HG02610 (cell line): ENCODE data around the gene TP53I3.
A peak's percentile ranks its signal among the peaks of the same experiment; 100 is the strongest.
"Not testable (repeated sequence)": the region's sequence is repeated elsewhere in the genome, so short reads cannot be mapped to it uniquely, and the experiment has no call there.

Experiments used
- ATAC-seq: cut with Tn5 transposase; IDR thresholded peaks from one replicate; pipeline ENCODE4 v1.9.1; 2021; ENCODE audit warnings: mild to moderate bottlenecking, moderate library complexity; ENCODE audit not compliant: unreplicated experiment

The TP53I3 gene

GRCh38 chr2:24101992-24102391 is 17.4 kb upstream of the TP53I3 start:
- no peak for ATAC-seq

GRCh38 chr2:24100732-24101131 is 16.1 kb upstream of the TP53I3 start:
- ATAC-seq = not testable (repeated sequence)

- ATAC-seq = not testable (repeated sequence)
Measured at GRCh38 chr2:24095171-24095677, 10.6 kb upstream of the TP53I3 start.

- not testable (repeated sequence) for ATAC-seq
Measured at GRCh38 chr2:24093270-24093669, 8.6 kb upstream of the TP53I3 start.

GRCh38 chr2:24088821-24089359 is 4.3 kb upstream of the TP53I3 start:
- no peak for ATAC-seq

- ATAC-seq = no peak
Measured at GRCh38 chr2:24087032-24087431, 2.4 kb upstream of the TP53I3 start.

GRCh38 chr2:24086241-24086640 is 1.6 kb upstream of the TP53I3 start:
- no peak for ATAC-seq

GRCh38 chr2:24085200-24085489 is 511 bp upstream of the TP53I3 start:
- no peak for ATAC-seq

GRCh38 chr2:24083567-24084385 is 858 bp downstream of the TP53I3 start:
- ATAC-seq = peak; percentile 75

GRCh38 chr2:24082787-24083566 is 1.7 kb downstream of the TP53I3 start:
- ATAC-seq = no peak

GRCh38 chr2:24080701-24081100 is 3.9 kb downstream of the TP53I3 start:
- ATAC-seq = no peak

GRCh38 chr2:24077879-24078278 is 6.8 kb downstream of the TP53I3 start:
- no peak for ATAC-seq

GRCh38 chr2:24077535-24077877 is 7.1 kb downstream of the TP53I3 start:
- ATAC-seq = no peak

- ATAC-seq = no peak
Measured at GRCh38 chr2:24076849-24077534, 7.6 kb downstream of the TP53I3 start.

GRCh38 chr2:24075915-24076848 is 8.5 kb downstream of the TP53I3 start, which contains the start of gene SF3B6:
Gene SF3B6 (minus strand): TSS chr2:24076326. CDS start chr2:24076229, 97 bp downstream.
- peak; percentile 96 for ATAC-seq

- ATAC-seq = no peak
Measured at GRCh38 chr2:24075259-24075658, 9.4 kb downstream of the TP53I3 start.

GRCh38 chr2:24073816-24074215 is 10.8 kb downstream of the TP53I3 start:
- ATAC-seq = no peak

- ATAC-seq = no peak
Measured at GRCh38 chr2:24072259-24072658, 12.4 kb downstream of the TP53I3 start.

- no peak for ATAC-seq
Measured at GRCh38 chr2:24065341-24065740, 19.3 kb downstream of the TP53I3 start.
